HEK293 (cell line): ENCODE measurements around the gene DACT3.

Source experiments
- BCL6B ChIP-seq: fragments of 450-650 bp; formaldehyde crosslinking; IDR thresholded peaks from 2 replicates; pipeline ENCODE4 v1.5.1; 2017; ENCODE audit warnings: missing biosample characterization, missing genetic modification characterization
- GLIS1 ChIP-seq: fragments of 450-650 bp; formaldehyde crosslinking; IDR thresholded peaks from 2 replicates; pipeline ENCODE4 v1.5.1; 2016; ENCODE audit warnings: missing biosample characterization, missing genetic modification characterization
- HOXA7 ChIP-seq: sonication (generic); formaldehyde crosslinking; IDR thresholded peaks from 2 replicates; pipeline ENCODE4 v1.8.1; 2022; ENCODE audit warnings: missing genetic modification reagents, borderline replicate concordance
- HOXC10 ChIP-seq: sonication (generic); formaldehyde crosslinking; IDR thresholded peaks from 2 replicates; pipeline ENCODE4 v1.8.1; 2023; ENCODE audit warnings: mild to moderate bottlenecking, missing genetic modification reagents
- MZF1 ChIP-seq: fragments of 450-650 bp; formaldehyde crosslinking; IDR thresholded peaks from 2 replicates; pipeline ENCODE4 v1.5.1; 2017; ENCODE audit warnings: missing biosample characterization, missing genetic modification characterization, borderline replicate concordance
- PRDM2 ChIP-seq: fragments of 450-650 bp; formaldehyde crosslinking; IDR thresholded peaks from 2 replicates; pipeline ENCODE4 v1.5.1; 2016; ENCODE audit warnings: missing biosample characterization, missing genetic modification characterization, borderline replicate concordance
- RBAK ChIP-seq: fragments of 450-650 bp; formaldehyde crosslinking; IDR thresholded peaks from 2 replicates; pipeline ENCODE4 v1.5.1; 2016; ENCODE audit warnings: missing biosample characterization, missing genetic modification characterization
- SCRT2 ChIP-seq: fragments of 450-650 bp; formaldehyde crosslinking; IDR thresholded peaks from 2 replicates; pipeline ENCODE4 v1.5.1; 2016; ENCODE audit warnings: missing biosample characterization, missing genetic modification characterization
- ZBTB6 ChIP-seq: fragments of 450-650 bp; formaldehyde crosslinking; IDR thresholded peaks from 2 replicates; pipeline ENCODE4 v1.5.1; 2017; ENCODE audit warnings: missing biosample characterization, missing genetic modification characterization
- ZBTB7A ChIP-seq: fragments of 450-650 bp; formaldehyde crosslinking; IDR thresholded peaks from 2 replicates; pipeline ENCODE4 v1.5.1; 2016; ENCODE audit warnings: low read depth, missing biosample characterization, missing genetic modification characterization
- ZNF121 ChIP-seq: fragments of 450-650 bp; formaldehyde crosslinking; IDR thresholded peaks from 2 replicates; pipeline ENCODE4 v1.5.1; 2016; ENCODE audit warnings: missing biosample characterization, missing genetic modification characterization
- ZNF146 ChIP-seq: fragments of 450-650 bp; formaldehyde crosslinking; IDR thresholded peaks from 2 replicates; pipeline ENCODE4 v1.5.1; 2016; ENCODE audit warnings: missing biosample characterization, missing genetic modification characterization
- ZNF174 ChIP-seq: fragments of 450-650 bp; formaldehyde crosslinking; IDR thresholded peaks from 2 replicates; pipeline ENCODE4 v1.5.0; 2017; ENCODE audit warnings: missing biosample characterization, mild to moderate bottlenecking, missing genetic modification characterization
- ZNF26 ChIP-seq: fragments of 450-650 bp; formaldehyde crosslinking; IDR thresholded peaks from 2 replicates; pipeline ENCODE4 v1.5.1; 2016; ENCODE audit warnings: missing biosample characterization, missing genetic modification characterization
- ZNF274 ChIP-seq, 2 experiments: fragments of 200-500 bp in 1 of 2; fragments of 450-650 bp in 1 of 2; sonication (Bioruptor generic) in 1 of 2; formaldehyde crosslinking in 1 of 2; IDR thresholded peaks; 2 replicates each; pipeline versions ENCODE4 v1.5.1 to v1.6.1; 2014 to 2016; ENCODE audit warnings: borderline replicate concordance in 1 of 2, inconsistent platforms in 1 of 2, low read length in 1 of 2, missing biosample characterization in 1 of 2, missing genetic modification characterization in 1 of 2
- ZNF324 ChIP-seq: fragments of 450-650 bp; formaldehyde crosslinking; IDR thresholded peaks from 2 replicates; pipeline ENCODE4 v1.5.1; 2016; ENCODE audit warnings: missing biosample characterization, missing genetic modification characterization
- ZNF335 ChIP-seq: fragments of 450-650 bp; formaldehyde crosslinking; conservative IDR thresholded peaks from 2 replicates; pipeline ENCODE4 v1.5.1; 2016; ENCODE audit warnings: missing biosample characterization, missing genetic modification characterization
- ZNF341 ChIP-seq: fragments of 450-650 bp; formaldehyde crosslinking; IDR thresholded peaks from 2 replicates; pipeline ENCODE4; 2016; ENCODE audit warnings: low read depth, missing biosample characterization, missing genetic modification characterization
- ZNF350 ChIP-seq: fragments of 450-650 bp; formaldehyde crosslinking; IDR thresholded peaks from 2 replicates; pipeline ENCODE4 v1.5.0; 2017; ENCODE audit warnings: missing biosample characterization, mild to moderate bottlenecking, missing genetic modification characterization
- ZNF37A ChIP-seq: fragments of 450-650 bp; IDR thresholded peaks from 2 replicates; pipeline ENCODE4 v1.5.1; 2018; ENCODE audit warnings: missing biosample characterization, missing genetic modification characterization
- ZNF398 ChIP-seq: fragments of 450-650 bp; formaldehyde crosslinking; IDR thresholded peaks from 2 replicates; pipeline ENCODE4 v1.5.1; 2017; ENCODE audit warnings: missing biosample characterization, missing genetic modification characterization
- ZNF426 ChIP-seq: fragments of 450-650 bp; formaldehyde crosslinking; IDR thresholded peaks from 2 replicates; pipeline ENCODE4 v1.5.1; 2017; ENCODE audit warnings: missing biosample characterization, missing genetic modification characterization, mild to moderate bottlenecking, inconsistent platforms, moderate library complexity
- ZNF433 ChIP-seq: fragments of 450-650 bp; formaldehyde crosslinking; IDR thresholded peaks from 2 replicates; pipeline ENCODE4 v1.5.1; 2016; ENCODE audit warnings: missing biosample characterization, missing genetic modification characterization, low read depth
- ZNF48 ChIP-seq: fragments of 450-650 bp; formaldehyde crosslinking; IDR thresholded peaks from 2 replicates; pipeline ENCODE4 v1.5.1; 2016; ENCODE audit warnings: missing biosample characterization, missing genetic modification characterization
- ZNF521 ChIP-seq: fragments of 450-650 bp; formaldehyde crosslinking; IDR thresholded peaks from 2 replicates; pipeline ENCODE4 v1.5.1; 2017; ENCODE audit warnings: missing biosample characterization, mild to moderate bottlenecking, missing genetic modification characterization
- ZNF658 ChIP-seq: fragments of 450-650 bp; formaldehyde crosslinking; IDR thresholded peaks from 2 replicates; pipeline ENCODE4; 2016; ENCODE audit warnings: missing biosample characterization, missing genetic modification characterization
- ZNF660 ChIP-seq: fragments of 450-650 bp; IDR thresholded peaks from 2 replicates; pipeline ENCODE4 v1.5.1; 2018; ENCODE audit warnings: missing biosample characterization, mild to moderate bottlenecking, missing genetic modification characterization
- ZNF701 ChIP-seq: fragments of 450-650 bp; formaldehyde crosslinking; IDR thresholded peaks from 2 replicates; pipeline ENCODE4 v1.5.1; 2016; ENCODE audit warnings: missing biosample characterization, missing genetic modification characterization
- ZNF776 ChIP-seq: fragments of 450-650 bp; formaldehyde crosslinking; IDR thresholded peaks from 2 replicates; pipeline ENCODE4 v1.5.0; 2017; ENCODE audit warnings: missing biosample characterization, missing genetic modification characterization, borderline replicate concordance

Gene DACT3

GRCh38 chr19:46616631-46617322 is 44.2 kb downstream of the DACT3 start (continued):
- TF ChIP-seq ZNF398 (tag by site-specific recombination) (no peak), PRDM2 (tag by site-specific recombination) (no peak), ZNF324 (tag by site-specific recombination) (no peak), ZBTB7A (no peak), ZNF776 (tag by site-specific recombination) (no peak), ZNF121 (tag by site-specific recombination) (no peak), MZF1 (tag by site-specific recombination) (no peak), SCRT2 (peak; percentile 93), BCL6B (no peak), ZNF37A (no peak), ZNF26 (tag by site-specific recombination) (no peak), ZNF146 (tag by site-specific recombination) (no peak), ZNF426 (no peak), ZNF433 (tag by site-specific recombination) (no peak), HOXC10 (CRISPR knock-in tag) (no peak), ZNF335 (tag by site-specific recombination) (peak; percentile 88), ZNF274 (IDR thresholded peaks at IDR 0.05; ENCODE audit: low read length) (no peak), ZNF274 (tag by site-specific recombination; IDR thresholded peaks at IDR 0.05; ENCODE audit: borderline replicate concordance) (no peak), ZBTB6 (tag by site-specific recombination) (peak; percentile 99), GLIS1 (tag by site-specific recombination) (peak; percentile 55), ZNF350 (no peak), ZNF660 (tag by site-specific recombination) (no peak), ZNF701 (no peak), HOXA7 (CRISPR knock-in tag) (no peak), RBAK (no peak), ZNF174 (tag by site-specific recombination) (no peak), ZNF521 (tag by site-specific recombination) (no peak), ZNF341 (tag by site-specific recombination) (no peak), ZNF658 (tag by site-specific recombination) (no peak), ZNF48 (tag by site-specific recombination) (no peak)
